Esophagus squamous epithelium (tissue), 5 donors: ENCODE measurements around the gene DOCK3. TPM values are rescaled to one million over a fixed set of nuclear protein-coding genes. Genes with fewer than 3 reads are reported as not detected.

Source experiments
- DNase-seq: peaks from one replicate; lab custom pipeline; 2025; lab: John Stamatoyannopoulos, UW
- H3K27ac ChIP-seq, 4 donors: fragments of 200-600 bp; sonication (generic); one replicate each; pipeline ENCODE4 v1.5.1; 2016 to 2019; ENCODE audit warnings: mild to moderate bottlenecking in 1 of 4
- H3K27me3 ChIP-seq, 4 donors: fragments of 200-600 bp; sonication (generic); 1 replicate in 3 of 4; 2 replicates in 1 of 4; pipeline versions ENCODE4 v1.5.1 to v1.6.0; 2017 to 2021; ENCODE audit warnings: antibody characterized with exemption in 1 of 4
- H3K36me3 ChIP-seq, 3 donors: fragments of 200-600 bp; sonication (generic); one replicate each; pipeline ENCODE4 v1.5.1; 2016 to 2019
- H3K4me1 ChIP-seq, 3 donors: fragments of 200-600 bp; sonication (generic); one replicate each; pipeline ENCODE4 v1.5.1; 2017 to 2019
- H3K4me3 ChIP-seq, 4 donors: fragments of 200-600 bp; sonication (generic); 1 replicate in 3 of 4; 2 replicates in 1 of 4; pipeline ENCODE4 v1.5.1; 2016 to 2019; ENCODE audit warnings: mild to moderate bottlenecking in 2 of 4, moderate library complexity in 1 of 4
- H3K9me3 ChIP-seq, 3 donors: fragments of 200-600 bp; sonication (generic); one replicate each; pipeline ENCODE4 v1.5.1; 2016 to 2019
- POLR2A ChIP-seq, 4 donors: fragments of 450-650 bp; IDR thresholded peaks; one replicate each; pipeline ENCODE4 v1.6.1; 2017; ENCODE audit warnings: antibody characterized with exemption in 4 of 4, mild to moderate bottlenecking in 4 of 4, moderate library complexity in 3 of 4
- WGBS, 2 donors: methylation state at CpG; one replicate each; pipeline ENCODE4 v1.1.5; 2018; 5-methylcytosine and 5-hydroxymethylcytosine counted together
- intact Hi-C: fragments of 100-400 bp; cut with DNase I; formaldehyde crosslinking; loops from one replicate; pipeline ENCODE4 v1.15.0; 2022
- total RNA-seq, 4 donors: library from RNA; depleted of rRNA; stranded (reverse); fragments of >200 nt; gene quantifications; one replicate each; pipeline ENCODE4 v1.1.0, GENCODE V29; 2016
- TF ChIP-seq, protein P1 (sequence below), 6 experiments: fragments of 450-650 bp in 4 of 6; fragments of 200-600 bp in 2 of 6; sonication (generic) in 2 of 6; IDR thresholded peaks; one replicate each; pipeline ENCODE4 v1.5.1; 2016 to 2019; ENCODE audit warnings: antibody characterized with exemption in 6 of 6, mild to moderate bottlenecking in 4 of 6, moderate library complexity in 4 of 6
- donor health status: DM: yes; HTN: yes; CAD: no.

DOCK3 gene
- total RNA-seq, 4 donors from 2014 or later = 0.92 to 1.7 (median 1.4) TPM

DNA sequence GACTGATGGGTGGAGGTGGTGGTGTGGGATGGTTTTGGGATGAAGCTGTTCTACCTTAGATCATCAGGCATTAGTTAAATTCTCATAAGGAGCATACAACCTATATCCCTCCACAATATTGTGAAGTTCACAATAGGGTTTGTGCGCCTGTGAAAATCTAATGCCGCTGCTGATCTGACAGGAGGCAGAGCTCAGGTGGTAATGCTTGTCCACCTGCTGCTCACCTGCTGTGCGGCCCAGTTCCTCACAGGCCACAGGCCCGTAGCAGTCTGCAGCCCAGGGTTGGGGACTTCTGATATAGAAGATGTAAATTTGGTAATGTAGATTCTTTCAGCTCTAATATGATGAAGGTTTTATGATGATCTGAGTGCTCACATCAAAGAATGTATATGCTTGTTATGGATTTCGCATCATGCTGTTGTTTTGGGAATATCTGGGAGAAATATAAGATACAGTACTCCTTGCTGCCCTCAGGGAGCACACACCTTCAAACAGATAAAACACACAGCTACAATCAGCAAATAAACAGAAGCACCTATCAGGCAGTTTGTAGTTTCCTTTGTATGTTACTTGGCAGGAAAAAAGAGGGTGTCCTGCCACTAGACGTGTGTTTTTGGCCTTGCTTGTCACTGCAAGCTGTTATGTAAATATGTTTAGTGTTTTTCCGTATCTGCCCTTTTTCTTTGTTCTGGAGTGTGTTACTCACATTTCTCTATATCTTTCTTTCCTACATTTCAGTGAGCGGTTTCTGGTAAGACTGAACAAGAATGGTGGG is 471.3 kb downstream of the DOCK3 start:
- Histone ChIP-seq H3K4me1 (no peaks in the 10 kb centered on the region), H3K9me3 (no peaks in the 10 kb centered on the region), H3K36me3 (no peaks in the 10 kb centered on the region), H3K27ac (no peak overlapping the region), H3K27me3 (no peaks in the 10 kb centered on the region), H3K4me3 (no peak overlapping the region)
- no peak for TF ChIP-seq POLR2A (IDR thresholded peaks at IDR 0.05)
- TF ChIP-seq, protein P1, sequence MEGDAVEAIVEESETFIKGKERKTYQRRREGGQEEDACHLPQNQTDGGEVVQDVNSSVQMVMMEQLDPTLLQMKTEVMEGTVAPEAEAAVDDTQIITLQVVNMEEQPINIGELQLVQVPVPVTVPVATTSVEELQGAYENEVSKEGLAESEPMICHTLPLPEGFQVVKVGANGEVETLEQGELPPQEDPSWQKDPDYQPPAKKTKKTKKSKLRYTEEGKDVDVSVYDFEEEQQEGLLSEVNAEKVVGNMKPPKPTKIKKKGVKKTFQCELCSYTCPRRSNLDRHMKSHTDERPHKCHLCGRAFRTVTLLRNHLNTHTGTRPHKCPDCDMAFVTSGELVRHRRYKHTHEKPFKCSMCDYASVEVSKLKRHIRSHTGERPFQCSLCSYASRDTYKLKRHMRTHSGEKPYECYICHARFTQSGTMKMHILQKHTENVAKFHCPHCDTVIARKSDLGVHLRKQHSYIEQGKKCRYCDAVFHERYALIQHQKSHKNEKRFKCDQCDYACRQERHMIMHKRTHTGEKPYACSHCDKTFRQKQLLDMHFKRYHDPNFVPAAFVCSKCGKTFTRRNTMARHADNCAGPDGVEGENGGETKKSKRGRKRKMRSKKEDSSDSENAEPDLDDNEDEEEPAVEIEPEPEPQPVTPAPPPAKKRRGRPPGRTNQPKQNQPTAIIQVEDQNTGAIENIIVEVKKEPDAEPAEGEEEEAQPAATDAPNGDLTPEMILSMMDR (IDR thresholded peaks at IDR 0.05) = no peak
- DNase-seq = no peak
- WGBS, 2 donors = 83 to 85% methylated on average over 8 of the region's 8 CpGs
- intact Hi-C loops = no loop called here

DNA sequence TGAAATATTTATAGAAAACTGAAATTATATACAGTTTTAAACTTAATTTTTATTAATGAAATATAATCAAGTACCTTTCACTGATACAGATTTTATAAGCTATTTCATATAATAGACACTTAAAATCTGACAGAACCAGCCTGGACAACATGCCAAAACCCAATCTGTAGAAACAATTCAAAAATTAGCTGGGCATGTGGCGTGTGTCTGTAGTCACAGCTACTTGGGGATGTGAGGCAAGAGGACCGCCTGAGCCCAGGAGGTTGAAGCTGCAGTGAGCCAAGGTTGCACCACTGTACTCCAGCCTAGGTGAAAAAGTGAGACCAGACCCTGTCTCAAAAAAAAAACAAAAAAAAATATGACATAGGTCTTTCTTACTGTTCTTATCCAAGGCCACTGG is 472.1 kb downstream of the DOCK3 start:
- TF ChIP-seq, protein P1 (IDR thresholded peaks at IDR 0.05) = no peak
- TF ChIP-seq POLR2A (IDR thresholded peaks at IDR 0.05) = no peak
- Histone ChIP-seq H3K36me3 (no peaks in the 10 kb centered on the region), H3K9me3 (no peaks in the 10 kb centered on the region), H3K4me3 (no peak overlapping the region), H3K27ac (no peak overlapping the region), H3K4me1 (no peaks in the 10 kb centered on the region), H3K27me3 (no peaks in the 10 kb centered on the region)
- intact Hi-C loops = no loop called here
- DNase-seq = no peak
- WGBS, 2 donors = 84 to 88% methylated on average over 2 of the region's 2 CpGs

DNA sequence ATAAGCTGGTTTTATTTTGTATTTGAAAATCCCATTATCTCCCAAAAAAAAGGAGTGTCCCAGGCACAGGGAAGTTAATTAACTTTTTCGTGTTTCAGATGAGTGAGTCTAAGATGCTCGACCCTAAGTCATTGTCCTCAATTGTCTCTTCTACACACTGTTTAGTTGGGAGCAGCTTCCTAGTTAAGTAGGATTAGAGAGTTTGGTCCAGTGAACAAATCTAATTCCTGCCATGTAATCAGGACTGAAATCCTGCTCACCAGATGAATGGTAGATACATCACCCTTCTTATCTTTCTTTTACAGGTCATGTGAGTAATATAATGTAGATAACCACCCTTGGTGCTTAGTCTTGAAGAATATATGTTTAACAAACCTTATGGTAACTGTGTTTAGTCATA is 481.4 kb downstream of the DOCK3 start:
- 67 to 76% methylated on average over 2 of the region's 2 CpGs for WGBS, 2 donors
- no peak overlapping the region for H3K4me3 ChIP-seq
- no peak overlapping the region for H3K27ac ChIP-seq
- no peaks in the 10 kb centered on the region for H3K27me3 ChIP-seq
- H3K9me3 ChIP-seq = no peaks in the 10 kb centered on the region
- intact Hi-C loops = no loop called here
- H3K36me3 ChIP-seq = no peaks in the 10 kb centered on the region
- no peak for TF ChIP-seq POLR2A (IDR thresholded peaks at IDR 0.05)
- TF ChIP-seq, protein P1 (IDR thresholded peaks at IDR 0.05) = no peak
- DNase-seq = no peak
- H3K4me1 ChIP-seq = no peaks in the 10 kb centered on the region

DNA sequence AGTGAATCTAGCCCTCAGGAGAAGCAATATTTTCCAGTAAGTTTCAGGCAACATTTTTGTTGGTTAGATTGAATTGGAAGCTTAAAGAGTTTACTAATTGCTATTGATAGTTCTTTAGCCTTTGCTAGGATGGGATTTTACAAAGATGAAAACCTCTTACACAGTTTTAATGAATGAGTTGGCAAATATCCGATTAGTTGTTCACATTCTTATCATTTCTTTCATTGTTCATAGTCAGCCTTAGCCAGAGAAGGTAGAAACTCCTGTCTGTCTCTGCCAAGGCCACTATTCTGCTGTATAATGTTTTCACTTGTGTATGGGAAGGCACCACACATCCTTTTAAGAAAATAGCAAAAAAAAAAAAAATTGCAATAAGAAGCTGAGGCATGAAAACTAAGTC is 488.3 kb downstream of the DOCK3 start:
- no peak overlapping the region for H3K4me3 ChIP-seq
- TF ChIP-seq, protein P1 (IDR thresholded peaks at IDR 0.05) = no peak
- TF ChIP-seq POLR2A (IDR thresholded peaks at IDR 0.05) = no peak
- H3K4me1 ChIP-seq = no peaks in the 10 kb centered on the region
- H3K27me3 ChIP-seq = no peaks in the 10 kb centered on the region
- intact Hi-C loops = no loop called here
- no peaks in the 10 kb centered on the region for H3K36me3 ChIP-seq
- no peak overlapping the region for H3K27ac ChIP-seq
- 29 to 61% methylated on average over 1 of the region's 1 CpG for WGBS, 2 donors
- H3K9me3 ChIP-seq = no peaks in the 10 kb centered on the region
- DNase-seq = no peak

DNA sequence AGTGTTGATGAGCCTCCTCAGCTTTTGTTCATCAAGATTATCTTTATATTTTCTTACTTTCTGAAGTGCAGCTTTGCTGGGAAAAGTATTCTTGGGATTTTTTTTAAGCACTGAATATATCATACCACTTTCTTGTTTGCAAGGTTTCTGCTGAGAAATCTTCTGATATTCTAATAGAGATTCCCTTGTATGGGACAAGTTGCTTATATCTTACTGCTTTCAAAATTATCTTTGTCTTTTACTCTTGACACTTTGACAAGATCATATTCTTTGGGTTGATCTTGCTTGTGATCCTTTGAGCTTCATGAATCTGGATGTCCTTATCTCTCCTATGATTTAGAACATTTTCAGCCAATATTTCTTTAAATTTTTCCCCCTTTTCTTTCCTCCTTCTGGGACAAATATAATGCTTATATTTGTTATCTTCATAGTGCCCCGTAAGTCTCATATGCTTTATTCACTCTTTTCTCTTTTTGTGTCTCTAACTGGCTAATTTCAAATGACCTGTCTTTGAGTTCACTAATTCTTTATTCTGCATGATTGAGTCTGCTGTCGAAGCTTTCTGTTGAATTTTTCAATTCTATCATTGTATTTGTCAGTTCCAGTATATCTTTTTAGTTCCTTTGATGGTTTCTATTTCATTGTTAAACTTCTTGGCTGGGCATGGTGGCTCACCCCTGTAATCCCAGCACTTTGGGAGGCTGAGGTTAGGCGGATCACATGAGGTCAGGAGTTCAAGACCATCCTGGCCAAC is 499.0 kb downstream of the DOCK3 start:
- Histone ChIP-seq H3K36me3 (no peaks in the 10 kb centered on the region), H3K27ac (no peak overlapping the region), H3K27me3 (no peaks in the 10 kb centered on the region), H3K4me1 (no peaks in the 10 kb centered on the region), H3K9me3 (peaks cover 0 to 28% (median 25%) of the 10 kb centered on the region in 3 donors), H3K4me3 (no peak overlapping the region)
- 60 to 84% methylated on average over 3 of the region's 3 CpGs for WGBS, 2 donors
- no peak for TF ChIP-seq POLR2A (IDR thresholded peaks at IDR 0.05)
- TF ChIP-seq, protein P1 (IDR thresholded peaks at IDR 0.05) = no peak
- no peak for DNase-seq
- intact Hi-C loops = no loop called here
